Kidney epithelial cell (primary cell): Measurements from ENCODE around the gene SRPK2. TPM values are rescaled to one million over a fixed set of nuclear protein-coding genes. Genes with fewer than 3 reads are reported as not detected.
"Not testable (repeated sequence)": the region's sequence is repeated elsewhere in the genome, so short reads cannot be mapped to it uniquely, and the experiment has no call there.

ENCODE experiments used
- DNase-seq: peaks from one replicate; pipeline ENCODE4 v3.0.0-alpha.2; 2010; ENCODE audit warnings: low read depth
- H3K27me3 ChIP-seq: 2 replicates; pipeline ENCODE4 v1.6.0; 2011; ENCODE audit warnings: low read length; ENCODE audit not compliant: control insufficient read depth, insufficient read depth
- H3K36me3 ChIP-seq: 2 replicates; pipeline ENCODE4 v1.5.1; 2011; ENCODE audit warnings: low read length; ENCODE audit not compliant: control insufficient read depth, insufficient read depth
- H3K4me3 ChIP-seq: 2 replicates; pipeline ENCODE4 v1.5.1; 2011; ENCODE audit warnings: low read depth, mild to moderate bottlenecking, control low read depth, low read length
- CTCF ChIP-seq: IDR thresholded peaks from 2 replicates; pipeline ENCODE4 v1.5.1; 2011; ENCODE audit warnings: mild to moderate bottlenecking, moderate library complexity, low read length, control low read depth, inconsistent platforms; ENCODE audit not compliant: insufficient read depth, poor library complexity, severe bottlenecking
- total RNA-seq: library from RNA; depleted of rRNA; stranded (reverse); fragments of >200 nt; gene quantifications from 2 replicates; pipeline ENCODE4 v1.2.3, GENCODE V29; 2015

SRPK2 gene
- total RNA-seq, 1 donor from 2014 or later = 33.9 TPM

DNA sequence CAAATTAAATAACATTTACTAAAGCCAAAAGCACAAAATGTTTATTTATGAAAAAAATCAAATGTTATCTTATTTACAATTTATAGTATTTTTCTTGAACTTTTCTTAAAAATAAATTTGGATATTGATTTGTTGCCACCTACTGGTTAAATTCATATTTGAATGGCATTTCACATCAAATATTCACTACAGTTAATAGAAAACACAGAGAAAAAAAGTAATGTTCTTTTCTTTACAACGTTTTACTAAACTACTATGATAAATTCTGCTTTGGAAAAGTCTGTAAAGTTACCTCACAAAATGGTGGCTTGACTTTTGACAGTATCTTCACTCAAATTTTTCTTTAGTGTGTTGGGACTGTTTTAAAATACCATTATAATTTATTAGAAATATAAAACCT is 52.7 kb downstream of the SRPK2 start:
- no peak for DNase-seq
- no peak for TF ChIP-seq CTCF
- Histone ChIP-seq H3K27me3 (no peaks in the 10 kb centered on the region), H3K36me3 (no peaks in the 10 kb centered on the region), H3K4me3 (no peak overlapping the region)

DNA sequence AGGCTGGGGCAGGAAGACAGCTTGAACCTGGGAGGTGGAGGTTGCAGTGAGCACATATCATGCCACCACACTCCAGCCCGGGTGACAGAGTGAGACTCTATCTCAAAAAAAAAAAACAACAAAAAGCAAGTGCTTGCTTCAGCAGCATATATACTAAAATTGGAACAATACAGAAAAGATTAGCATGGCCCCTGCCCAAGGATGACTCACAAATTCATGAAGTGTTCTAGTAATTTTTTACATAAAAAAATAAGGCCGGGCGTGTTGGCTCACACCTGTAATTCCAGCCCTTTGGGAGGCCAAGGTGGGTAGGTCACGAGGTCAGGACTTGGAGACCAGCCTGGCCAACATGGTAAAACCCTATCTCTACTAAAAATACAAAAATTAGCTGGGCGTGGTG is 56.1 kb downstream of the SRPK2 start:
- not testable (repeated sequence) for H3K4me3 ChIP-seq, H3K27me3 ChIP-seq, DNase-seq, H3K36me3 ChIP-seq

DNA sequence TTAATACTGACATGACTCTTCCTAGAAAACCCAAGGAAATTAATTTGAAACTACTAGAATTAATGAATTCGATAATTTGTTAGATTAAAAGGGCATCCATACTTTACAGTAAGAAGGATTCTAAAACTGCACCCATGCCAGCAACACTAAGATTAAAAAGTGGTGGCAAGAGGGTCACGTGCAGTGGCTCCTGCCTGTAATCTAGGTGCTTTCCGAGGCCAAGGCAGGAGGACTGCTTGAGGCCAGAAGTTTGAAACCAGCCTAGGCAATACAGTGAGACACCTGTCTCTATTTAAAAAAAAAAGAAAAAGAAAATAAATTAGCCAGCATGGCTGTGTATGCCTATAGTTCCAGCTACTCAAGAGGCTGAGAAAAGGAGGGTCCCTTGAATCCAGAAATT is 58.2 kb downstream of the SRPK2 start:
- DNase-seq = no peak
- TF ChIP-seq CTCF = no peak
- Histone ChIP-seq H3K36me3 (no peaks in the 10 kb centered on the region), H3K27me3 (no peaks in the 10 kb centered on the region), H3K4me3 (no peak overlapping the region)

DNA sequence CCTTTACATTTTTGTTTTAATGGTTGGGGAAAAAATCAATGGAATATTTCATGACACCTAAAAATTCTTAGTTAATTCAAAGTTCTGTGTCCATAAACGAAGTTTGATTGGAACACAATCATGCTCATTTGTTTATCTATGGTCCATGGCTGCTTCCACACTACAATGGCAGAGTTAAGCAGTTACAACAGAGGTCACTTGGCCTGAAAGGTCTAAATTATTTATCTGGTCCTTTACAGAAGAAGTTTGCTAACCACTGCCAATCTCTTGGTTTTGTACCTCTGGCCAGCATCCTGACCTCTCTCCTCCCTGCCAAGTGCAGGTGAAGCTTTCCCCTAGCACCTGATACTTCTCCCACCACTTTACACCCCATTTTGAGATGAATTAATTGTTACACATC is 61.5 kb downstream of the SRPK2 start:
- TF ChIP-seq CTCF = no peak
- DNase-seq = no peak
- Histone ChIP-seq H3K36me3 (no peaks in the 10 kb centered on the region), H3K4me3 (no peak overlapping the region), H3K27me3 (no peaks in the 10 kb centered on the region)

GRCh38 chr7:105325216-105325904 is 63.4 kb downstream of the SRPK2 start:
- no peaks in the 10 kb centered on the region for H3K27me3 ChIP-seq
- H3K36me3 ChIP-seq = no peaks in the 10 kb centered on the region
- no peak for TF ChIP-seq CTCF
- no peak overlapping the region for H3K4me3 ChIP-seq
- DNase-seq = no peak

GRCh38 chr7:105324606-105325005 is 64.1 kb downstream of the SRPK2 start:
- not testable (repeated sequence) for H3K36me3 ChIP-seq, H3K4me3 ChIP-seq, DNase-seq, H3K27me3 ChIP-seq

DNA sequence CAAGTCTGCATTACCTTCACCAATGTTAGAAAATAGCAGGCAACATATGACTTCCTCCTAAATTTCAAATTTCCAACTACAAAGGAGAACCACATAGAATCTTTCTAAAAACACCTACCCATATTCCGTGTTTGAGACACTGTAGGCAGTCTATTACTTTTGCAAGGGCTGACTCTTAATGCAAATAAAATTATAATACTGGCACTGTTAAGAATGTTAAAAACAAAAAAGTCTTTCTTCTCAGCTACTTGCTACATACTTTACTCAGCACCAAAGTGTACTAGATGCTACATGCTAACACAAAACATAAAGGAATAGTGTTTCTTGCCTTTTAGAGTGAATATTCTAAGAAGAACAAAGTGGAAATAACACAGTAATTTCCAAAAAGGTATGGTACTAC is 65.4 kb downstream of the SRPK2 start:
- no peak for TF ChIP-seq CTCF
- Histone ChIP-seq H3K27me3 (no peaks in the 10 kb centered on the region), H3K4me3 (no peak overlapping the region), H3K36me3 (no peaks in the 10 kb centered on the region)
- DNase-seq = no peak
